HUES48 (cell line): ENCODE results near the gene GPR135.

Experiments
- H3K27ac ChIP-seq: one replicate; pipeline ENCODE4 v1.7.0; 2013; ENCODE audit warnings: low read depth, low read length, inconsistent platforms
- H3K27me3 ChIP-seq: 2 replicates; pipeline ENCODE4 v1.6.1; 2013; ENCODE audit warnings: mild to moderate bottlenecking, low read length; ENCODE audit not compliant: control insufficient read depth, insufficient read depth
- H3K36me3 ChIP-seq: 2 replicates; pipeline ENCODE4 v1.6.1; 2013; ENCODE audit warnings: low read length; ENCODE audit not compliant: control insufficient read depth, insufficient read depth
- H3K4me1 ChIP-seq: 2 replicates; pipeline ENCODE4 v1.6.1; 2013; ENCODE audit warnings: mild to moderate bottlenecking, low read length; ENCODE audit not compliant: control insufficient read depth, insufficient read depth
- H3K4me3 ChIP-seq: 2 replicates; pipeline ENCODE4 v1.5.1; 2013; ENCODE audit warnings: mild to moderate bottlenecking, low read depth, low read length
- H3K9ac ChIP-seq: 2 replicates; pipeline ENCODE4 v1.6.1; 2013; ENCODE audit warnings: mild to moderate bottlenecking, low read depth, low read length, moderate library complexity
- H3K9me3 ChIP-seq: 2 replicates; pipeline ENCODE4 v1.6.1; 2013; ENCODE audit warnings: low read length; ENCODE audit not compliant: control insufficient read depth, insufficient read depth

GPR135 gene

GRCh38 chr14:59419303-59419702 is 45.9 kb downstream of the GPR135 start:
- Histone ChIP-seq H3K9me3 (no peaks in the 10 kb centered on the region), H3K27ac (no peak overlapping the region), H3K27me3 (no peaks in the 10 kb centered on the region), H3K4me1 (no peaks in the 10 kb centered on the region), H3K36me3 (no peaks in the 10 kb centered on the region), H3K4me3 (no peak overlapping the region), H3K9ac (no peak overlapping the region)

- H3K27ac ChIP-seq, result no peak overlapping the region
- H3K9ac ChIP-seq, result no peak overlapping the region
- no peaks in the 10 kb centered on the region for H3K36me3 ChIP-seq
- H3K27me3 ChIP-seq, result no peaks in the 10 kb centered on the region
- no peak overlapping the region for H3K4me3 ChIP-seq
- H3K4me1 ChIP-seq, result no peaks in the 10 kb centered on the region
- no peaks in the 10 kb centered on the region for H3K9me3 ChIP-seq
Observed at GRCh38 chr14:59417311-59417710, 47.9 kb downstream of the GPR135 start.

GRCh38 chr14:59415836-59416602 is 49.2 kb downstream of the GPR135 start:
- Histone ChIP-seq H3K4me1 (no peaks in the 10 kb centered on the region), H3K9me3 (no peaks in the 10 kb centered on the region), H3K4me3 (no peak overlapping the region), H3K36me3 (no peaks in the 10 kb centered on the region), H3K9ac (no peak overlapping the region), H3K27me3 (no peaks in the 10 kb centered on the region), H3K27ac (no peak overlapping the region)
